Activated effector memory CD4-positive, alpha-beta T cell treated with anti-CD3 and anti-CD28 coated beads, Interleukin-2, amount 50 U/mL, for 16 hours (primary cell): ENCODE measurements around the gene FGFR2.
A peak's percentile ranks its signal among the peaks of the same experiment; 100 is the strongest.

Experiments
- DNase-seq: peaks from one replicate; pipeline ENCODE4 v3.0.0-alpha.2; 2020

Gene FGFR2

DNA sequence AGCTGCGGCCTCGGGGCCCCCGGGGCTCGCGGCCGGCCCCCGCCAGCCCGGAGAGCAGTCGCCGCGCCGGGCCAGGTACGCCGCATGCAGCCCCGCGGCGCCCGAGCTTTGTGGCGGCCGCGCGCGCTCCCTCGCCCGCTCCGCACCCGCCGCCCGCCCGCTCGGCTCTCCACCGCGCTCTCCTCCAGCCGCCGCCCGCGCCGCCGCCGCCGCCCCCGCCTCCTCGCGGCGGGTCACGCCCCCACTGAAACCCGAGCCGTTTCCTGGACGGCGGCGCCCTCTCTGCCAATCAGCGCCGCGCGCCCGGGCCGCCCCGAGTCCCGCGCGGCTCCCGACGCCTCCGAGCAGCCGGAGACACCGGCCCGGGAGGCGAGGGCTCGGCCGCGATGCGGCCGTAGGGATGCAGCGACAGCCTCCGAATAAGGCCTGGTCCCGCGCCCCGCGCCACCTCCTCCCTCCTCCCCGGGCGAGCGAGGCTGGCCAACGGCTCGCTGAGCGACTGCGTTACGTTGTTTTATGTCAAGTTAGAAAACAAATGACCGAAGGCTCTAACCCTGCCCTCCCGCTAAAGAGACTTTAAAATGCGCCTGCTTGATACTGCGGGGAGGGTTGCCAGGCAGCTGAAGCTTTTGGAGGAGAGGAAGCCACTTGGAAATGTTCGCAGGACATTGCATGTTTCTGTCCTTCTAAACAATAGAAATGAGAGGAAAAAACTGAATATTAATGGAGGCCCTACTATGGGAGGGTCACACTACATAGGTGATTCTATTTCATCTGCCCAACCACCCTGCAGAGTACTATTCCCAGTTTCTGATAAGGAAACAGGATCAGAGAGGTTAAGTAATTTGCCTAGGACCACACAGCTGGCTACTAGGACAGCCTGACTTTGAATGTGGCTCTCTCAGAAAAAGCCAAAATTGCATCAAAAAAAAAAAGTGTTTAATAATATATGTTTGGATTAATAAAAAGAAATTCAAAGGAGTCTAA is at the start of gene FGFR2:
Gene FGFR2, minus strand, starts transcription at position 182 of the 987 bp plus-strand sequence. CDS start 4,627 bp downstream, outside the sequence.
- DNase-seq = peak; percentile 72

DNA sequence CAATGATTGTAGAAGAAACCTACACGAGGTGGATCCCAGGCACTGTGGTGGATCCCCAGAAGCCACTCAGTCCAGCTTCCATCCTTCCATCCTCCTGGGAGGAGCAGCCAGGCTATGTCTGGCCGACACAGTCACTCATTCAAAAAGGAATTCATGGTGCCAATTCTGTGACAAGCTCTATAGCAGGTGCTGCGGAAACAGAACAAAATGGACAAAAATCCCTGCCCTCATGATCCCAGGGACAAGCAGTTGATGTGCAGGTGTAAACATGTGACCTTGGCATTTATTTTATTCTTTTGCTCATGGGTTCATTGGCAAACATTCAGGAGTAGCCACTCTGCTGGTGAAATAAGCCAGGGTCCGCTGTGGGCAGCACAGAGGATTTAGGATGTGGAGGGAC is 49.2 kb upstream of the FGFR2 start:
- no peak for DNase-seq

DNA sequence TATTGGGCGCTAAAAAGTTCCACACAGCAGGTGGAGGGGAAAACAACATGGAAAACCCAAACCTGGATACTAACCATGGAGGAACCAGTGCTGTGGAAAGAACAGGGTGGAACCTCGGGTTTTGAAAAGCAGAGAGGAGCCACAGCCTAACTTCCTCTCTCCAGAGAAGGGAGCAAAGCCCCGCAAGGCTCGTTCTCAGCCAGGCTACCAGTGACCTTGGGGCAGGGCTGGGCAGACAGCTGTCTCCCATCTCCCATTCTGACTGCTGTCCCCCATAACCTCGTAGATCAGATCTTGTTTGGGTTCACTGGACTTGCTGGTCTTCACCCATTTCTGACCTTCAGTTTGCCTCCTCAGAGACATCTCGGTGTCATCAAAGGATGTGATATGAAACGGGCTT is 47.5 kb upstream of the FGFR2 start:
- DNase-seq = no peak

DNA sequence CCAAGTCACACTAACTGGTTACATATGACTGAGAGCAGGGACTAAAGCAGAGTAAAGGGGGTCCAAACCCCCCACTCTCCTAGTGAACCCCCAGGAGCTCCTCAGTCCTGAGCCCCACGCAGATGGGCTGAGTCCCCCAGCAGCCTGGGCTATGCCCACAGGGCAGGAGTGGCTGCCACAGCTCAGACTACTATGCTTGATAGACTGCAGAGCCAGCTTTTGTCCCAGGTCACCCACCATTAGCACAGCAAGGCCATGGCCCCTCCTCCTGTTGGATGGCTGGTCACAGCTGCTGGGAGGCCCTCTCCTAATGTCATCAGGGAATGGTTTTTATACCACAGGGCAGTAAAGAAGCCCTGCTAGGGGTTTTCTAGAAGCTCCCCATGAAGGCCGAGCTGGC is 46.3 kb upstream of the FGFR2 start:
- DNase-seq = no peak

DNA sequence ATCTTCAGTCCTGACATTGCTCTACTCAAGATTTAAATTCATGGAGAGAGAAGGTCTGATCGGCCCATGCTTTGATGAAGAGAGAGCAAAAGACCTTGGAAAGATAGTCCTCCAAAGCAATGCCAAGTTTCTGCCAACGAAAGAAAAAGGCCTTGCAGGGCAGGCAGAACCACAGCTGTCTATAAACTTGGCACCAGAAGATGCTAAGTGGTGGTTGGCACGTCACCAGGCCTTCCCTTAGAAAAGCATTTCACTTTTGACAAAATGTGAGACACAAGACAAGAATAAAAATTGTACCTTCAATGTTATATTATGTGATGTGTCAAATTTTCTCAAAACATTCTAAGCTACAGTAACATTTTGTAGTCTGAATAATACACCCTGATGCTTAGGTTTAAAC is 42.0 kb upstream of the FGFR2 start:
- DNase-seq = no peak

DNA sequence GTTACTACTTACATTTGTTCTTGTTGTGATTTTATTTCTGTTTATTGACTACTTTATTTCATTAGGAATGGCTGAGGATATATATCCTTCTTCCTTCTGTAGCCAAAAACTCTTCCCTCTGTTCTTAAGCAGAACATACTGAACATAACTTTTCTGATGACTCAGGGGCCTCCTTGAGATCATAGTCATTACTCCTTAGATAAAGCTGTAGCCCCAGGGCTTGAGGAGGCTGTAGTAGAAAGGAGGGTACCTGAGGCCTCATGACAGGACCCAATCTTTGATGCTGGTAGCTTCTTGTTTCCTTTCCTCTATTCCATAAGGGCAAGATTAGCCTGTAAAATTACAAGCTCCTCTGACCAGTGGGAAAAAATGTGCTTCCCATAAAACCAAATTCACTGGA is 41.2 kb upstream of the FGFR2 start:
- DNase-seq = no peak

DNA sequence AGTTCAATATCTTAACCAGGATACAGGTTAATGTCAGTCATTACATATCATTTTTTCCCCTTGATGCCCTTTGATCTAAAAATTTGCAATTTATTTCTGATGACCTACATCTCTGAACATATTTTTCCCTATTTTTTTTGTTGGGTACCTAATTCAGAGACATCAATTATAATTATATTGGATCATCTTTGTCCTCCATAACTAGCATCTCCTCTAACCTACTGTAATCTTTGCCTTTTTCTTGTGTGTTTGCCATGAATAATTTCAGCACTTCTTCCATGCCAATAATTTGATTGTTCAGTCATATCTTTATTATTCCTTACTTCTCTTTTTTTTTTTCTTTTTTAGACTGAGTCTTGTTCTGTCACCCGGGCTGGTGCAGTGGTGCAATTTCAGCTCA is 39.2 kb upstream of the FGFR2 start:
- DNase-seq = no peak

DNA sequence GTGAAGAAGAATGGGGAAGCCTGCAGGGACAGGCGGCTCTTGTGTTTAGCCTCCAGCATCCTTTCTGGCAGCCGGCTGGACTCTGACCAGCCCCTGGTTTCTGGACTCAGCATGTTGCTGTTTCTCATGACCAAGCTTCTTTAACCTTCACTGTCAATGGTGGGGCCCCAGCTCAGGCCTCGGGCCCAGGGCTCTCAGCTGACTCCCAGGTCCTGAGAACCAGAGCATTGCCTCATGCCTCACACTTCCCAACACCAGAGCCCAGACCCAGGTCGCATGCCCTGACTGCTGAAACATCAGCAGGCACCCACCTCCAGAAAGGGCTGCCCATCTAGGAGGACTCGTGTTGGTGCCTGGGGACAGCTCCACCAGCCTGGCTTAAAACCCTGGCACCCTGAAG is 34.8 kb upstream of the FGFR2 start:
- no peak for DNase-seq

DNA sequence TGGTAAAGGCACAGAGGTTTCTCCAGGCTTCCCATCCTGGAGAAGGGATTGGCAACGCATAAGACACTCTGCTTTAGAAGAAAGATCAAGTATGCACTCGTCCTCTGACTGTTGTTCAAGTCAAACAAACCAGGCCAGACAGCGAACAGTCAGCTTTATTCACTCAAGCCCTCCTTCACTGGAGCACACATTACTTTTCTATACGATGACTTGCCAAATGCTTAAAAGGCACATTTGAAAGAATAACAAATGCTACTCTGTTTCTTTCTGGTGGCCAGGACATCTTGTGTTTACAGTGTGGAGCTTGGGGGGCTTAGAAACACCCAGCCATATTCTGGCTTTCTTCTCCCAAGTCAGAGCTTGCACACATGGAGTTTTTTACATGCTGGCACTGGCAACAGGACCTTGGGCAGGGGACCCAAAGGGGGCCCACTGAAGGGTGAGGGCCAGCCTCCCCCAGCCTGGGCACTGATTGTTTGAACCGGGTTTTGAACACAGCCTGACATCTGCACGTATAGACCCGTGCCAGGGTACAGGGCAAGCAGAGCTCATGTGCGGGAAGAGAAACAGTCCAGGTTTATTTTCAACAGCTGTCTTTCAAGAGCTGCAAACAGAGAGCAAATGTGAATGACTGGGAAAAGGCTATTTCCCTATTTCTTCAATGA is 33.3 kb upstream of the FGFR2 start:
- no peak for DNase-seq

DNA sequence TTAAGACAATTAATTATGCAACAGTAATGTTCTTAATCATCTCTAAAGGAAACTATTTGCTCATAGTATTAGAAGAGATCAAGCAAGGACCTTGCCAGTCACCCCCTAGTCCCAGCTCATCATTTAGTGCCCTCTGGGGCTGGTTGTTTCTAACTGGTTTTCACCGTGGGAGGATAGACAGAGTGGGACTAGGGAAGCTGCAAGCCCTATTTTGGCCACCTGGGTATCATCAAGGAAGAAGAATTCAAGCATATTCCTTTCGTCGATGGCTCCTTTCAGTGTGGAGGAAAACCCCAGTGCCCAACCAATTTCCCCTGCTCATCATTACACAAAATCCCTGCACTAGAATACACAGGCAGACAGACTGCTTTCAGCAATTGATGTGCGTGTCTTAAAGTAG is 30.6 kb upstream of the FGFR2 start:
- no peak for DNase-seq

DNA sequence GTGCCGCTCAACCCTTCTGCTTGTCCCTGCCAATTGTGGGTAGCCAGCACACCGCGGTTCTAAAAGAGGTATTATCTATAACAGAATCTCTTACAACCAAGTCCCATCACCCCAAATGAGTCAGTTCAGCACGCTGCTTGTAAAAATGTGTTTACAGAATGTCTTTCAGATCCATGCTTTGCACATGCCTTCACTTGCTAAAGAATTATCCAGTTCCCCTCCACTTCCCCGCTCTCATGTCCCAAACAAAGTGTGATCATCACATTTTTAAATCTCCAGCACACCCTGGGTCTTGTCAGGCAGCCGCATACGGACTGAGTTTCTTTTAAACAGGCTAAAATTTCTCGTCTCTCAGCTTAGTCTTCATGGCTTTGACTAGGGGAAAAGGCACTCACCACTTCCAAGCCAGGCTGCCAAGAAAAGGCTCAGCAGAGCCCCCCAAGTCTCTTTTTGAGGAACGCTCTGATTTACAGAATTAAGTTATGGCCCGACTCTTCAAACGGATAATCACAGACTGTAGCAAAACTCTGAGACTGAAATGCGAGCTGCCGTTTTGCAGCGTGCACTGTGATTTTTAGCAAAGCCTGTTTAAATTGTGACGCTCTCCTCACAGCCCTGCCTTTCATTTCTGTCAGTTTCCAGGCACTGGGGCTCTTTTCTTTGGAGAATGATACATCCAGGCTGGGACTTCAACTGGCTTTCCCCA is 29.8 kb upstream of the FGFR2 start:
- no peak for DNase-seq

DNA sequence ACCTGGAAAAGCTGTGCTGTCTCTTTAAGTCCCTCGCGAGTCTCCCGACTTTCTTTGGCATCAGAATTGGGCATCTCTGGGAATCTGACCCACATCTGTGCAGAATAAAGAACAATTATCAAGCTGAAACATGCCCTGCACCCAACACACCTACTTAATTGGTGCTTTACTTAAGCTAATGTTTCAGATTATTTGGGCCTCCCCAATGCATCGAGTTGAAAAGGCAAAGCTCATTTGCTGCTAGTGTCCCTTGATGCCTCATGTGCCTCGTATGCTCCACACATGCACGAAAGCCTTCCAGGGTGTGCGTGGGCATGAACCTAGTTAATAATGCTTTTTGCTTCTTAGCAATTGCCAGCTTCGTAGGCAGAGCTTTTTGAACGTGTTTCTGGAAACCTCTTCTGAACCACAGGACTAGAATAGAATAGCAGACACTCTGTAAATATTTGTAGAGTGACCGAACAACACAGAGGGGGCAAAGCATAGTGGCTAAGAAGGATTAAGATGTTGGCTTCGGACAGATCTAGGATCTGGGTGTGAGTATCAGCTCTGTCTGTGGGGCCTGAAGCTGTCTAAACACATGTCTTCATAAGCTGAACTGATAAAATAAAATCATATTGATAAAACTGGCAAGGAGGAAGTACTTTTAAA is 26.7 kb upstream of the FGFR2 start:
- no peak for DNase-seq

DNA sequence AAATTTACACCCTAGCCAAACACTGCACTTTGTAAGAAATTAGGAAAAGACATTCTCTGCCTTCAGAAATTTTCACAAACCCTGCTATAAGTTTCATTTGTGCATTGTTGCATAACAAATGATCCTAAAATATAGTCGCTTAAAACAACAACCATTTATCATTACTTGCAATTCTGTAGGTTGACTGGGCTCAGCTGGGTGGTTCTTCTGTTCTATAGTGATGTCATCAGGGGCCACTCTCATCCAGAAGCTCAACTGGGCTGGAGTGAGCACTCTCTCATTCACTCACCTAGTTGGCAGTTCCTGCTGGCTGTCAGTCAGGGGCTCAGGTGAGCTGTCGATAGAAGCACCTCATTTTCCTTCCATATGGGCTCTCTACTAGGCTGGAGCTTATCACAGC is 20.7 kb upstream of the FGFR2 start:
- DNase-seq = no peak

DNA sequence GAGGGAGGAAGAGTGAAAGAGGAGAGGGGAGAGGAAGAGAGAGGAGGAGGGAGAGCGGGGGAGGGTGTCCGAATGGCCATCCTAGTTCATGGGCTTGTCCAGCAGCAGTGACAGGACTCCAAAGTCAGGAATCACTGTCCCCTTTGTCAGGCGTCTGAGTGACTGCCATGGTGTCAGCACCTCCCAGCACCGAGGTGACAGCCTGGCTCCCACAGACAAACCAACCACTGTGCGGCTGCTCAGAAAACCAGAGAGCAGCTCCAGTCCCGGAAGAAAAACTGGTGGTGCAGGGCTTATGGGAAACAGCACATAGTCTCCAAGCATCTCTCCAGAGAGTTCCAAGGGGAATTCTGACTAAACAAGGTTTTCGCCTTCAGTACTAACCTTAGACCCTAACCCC is 18.9 kb upstream of the FGFR2 start:
- no peak for DNase-seq

DNA sequence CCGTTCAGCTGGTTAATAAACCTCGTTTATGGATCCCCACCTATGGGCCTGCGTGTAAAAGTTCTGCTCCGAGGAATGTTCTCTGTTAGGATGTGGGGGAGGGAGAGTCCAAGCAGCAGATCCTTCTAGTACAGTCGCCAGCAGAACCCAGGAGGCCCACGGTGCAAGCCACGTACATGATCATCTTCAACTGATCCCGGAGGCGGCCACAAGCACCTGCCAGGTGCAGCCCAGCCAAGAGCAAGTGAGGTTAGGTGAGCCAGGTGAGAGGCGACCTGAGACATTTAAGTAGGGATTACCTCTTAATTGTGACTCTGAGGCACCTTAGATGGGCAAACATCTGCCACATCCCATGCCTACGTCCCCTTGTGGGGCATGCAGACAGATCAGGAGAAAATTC is 18.0 kb upstream of the FGFR2 start:
- DNase-seq = no peak

DNA sequence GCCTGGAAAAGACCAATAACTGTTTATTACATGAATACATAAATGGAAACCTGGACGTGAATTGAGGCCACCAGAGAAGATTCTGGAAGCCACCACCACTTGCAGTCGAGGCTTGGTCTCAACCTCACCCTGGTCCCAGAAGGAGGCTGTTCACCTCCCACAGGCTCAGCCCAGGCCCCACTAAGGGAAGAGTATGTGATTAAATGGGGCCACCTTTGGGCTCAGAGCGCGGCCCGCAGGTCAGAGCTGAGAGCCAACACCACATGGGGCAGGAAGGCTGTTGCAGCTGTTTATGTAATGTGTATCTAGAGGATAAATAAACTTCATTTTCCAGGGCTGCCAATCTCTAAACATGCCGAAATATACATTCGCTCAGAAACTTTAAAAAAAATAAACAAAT is 17.6 kb upstream of the FGFR2 start:
- DNase-seq = no peak

DNA sequence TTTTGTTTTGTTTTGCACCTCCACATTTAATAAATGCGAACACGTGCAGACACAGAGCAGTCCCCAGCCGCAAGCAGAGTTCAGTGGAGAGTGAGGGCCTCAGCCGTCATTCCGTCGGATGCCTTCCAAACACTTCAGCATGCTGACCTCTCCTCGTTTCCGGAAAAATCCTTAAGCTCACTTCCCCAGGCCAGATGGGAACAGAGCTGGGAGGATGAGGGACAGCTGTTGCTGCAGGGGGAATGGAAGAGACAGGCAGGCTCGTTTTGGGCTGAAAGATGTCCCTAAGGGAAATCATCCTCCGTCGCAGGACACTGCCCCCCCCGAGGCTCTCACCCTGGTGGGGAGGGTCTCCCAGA is 17.2 kb upstream of the FGFR2 start:
- DNase-seq = no peak

DNA sequence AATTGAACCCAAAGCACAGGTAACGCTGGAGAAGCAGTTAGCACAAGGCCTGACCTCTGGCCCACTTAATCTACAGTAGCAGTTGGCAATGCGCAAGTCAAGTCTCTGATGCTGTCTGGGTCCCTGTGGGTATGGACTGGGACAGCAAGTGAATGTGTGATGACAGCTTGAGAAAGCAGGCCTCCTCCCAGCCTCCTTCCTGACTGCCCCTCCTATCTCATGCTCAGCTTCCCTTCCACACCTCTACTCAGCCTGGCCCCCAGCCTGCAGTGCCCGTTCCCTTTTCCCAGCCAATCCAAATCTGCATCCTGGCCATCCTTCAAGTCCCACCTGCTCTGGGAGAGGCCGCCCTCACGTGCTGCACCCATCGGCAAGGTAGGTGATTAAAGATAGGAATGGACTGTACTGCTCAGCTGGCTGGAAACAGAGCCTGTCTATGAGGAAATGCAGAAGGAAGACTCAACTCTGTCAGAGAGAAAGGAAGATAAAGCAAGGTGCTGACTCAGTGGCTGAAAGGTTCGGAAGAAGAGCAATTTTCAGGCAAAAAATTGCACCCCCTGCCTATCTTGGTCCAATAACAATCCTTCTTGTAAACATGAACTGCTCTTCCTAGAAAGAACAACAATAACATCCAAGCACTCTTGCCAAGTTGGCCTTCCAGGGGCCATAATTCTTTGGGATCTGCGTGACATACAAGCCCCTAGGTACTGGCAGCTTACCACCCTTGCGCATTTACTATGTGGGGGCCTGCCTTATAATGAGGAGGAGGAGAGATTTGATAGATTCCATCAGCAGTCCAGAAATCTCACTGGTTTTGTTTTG is 16.6 kb upstream of the FGFR2 start:
- DNase-seq = no peak

DNA sequence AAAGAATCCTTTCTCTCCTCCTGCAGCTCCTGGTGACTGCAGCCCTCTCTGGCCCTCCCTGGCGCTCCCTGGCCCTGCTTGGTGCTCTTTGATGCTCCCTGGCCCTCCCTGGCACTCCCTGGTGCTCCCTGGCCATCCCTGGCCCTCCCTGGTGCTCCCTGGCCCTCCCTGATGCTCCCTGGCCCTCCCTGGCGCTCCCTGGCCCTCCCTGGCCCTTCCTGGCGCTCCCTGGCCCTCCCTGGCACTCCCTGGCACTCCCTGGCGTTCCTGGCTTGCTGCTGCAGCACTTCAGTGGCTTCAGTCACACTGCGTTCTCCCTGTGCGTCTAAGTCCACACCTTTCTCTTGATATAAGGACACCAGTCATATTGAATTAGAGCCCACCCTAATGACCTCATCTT is 15.2 kb upstream of the FGFR2 start:
- DNase-seq = no peak

DNA sequence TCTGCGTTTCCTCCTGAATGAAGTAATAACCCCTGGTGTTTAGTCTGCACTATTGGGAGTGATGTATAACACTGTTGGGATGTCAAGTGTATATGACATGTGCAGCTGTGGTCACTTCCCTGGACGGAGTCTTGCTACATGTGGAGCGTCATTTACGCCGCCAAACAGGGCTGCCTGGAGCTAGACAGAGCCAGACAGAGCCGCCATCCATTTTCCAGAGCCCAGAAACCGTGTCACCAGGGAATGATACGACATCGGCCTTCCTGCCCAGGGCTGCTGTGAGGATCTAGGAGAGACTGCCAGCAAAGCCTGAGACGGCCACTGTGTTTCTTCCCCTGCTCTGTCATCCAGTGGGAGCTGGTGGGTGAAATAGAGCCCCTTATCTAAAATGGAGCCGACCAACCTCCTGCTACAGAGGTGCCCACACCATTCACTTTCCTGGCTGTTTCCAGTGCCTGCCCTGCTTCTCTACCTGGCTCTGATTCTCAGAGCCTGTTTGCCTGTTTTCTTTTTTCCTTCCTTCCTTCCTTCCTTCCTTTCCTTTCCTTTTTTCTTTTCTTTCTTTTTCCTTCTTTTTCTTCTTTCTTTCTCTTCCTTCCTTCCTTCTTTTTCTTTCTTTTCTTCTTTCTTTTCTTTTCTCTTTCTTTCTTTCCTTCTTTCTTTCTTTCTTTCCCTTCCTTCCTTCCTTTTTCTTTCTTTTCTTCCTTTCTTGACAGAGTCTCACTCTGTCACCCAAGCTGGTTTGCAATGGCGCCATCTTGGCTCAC is 13.3 kb upstream of the FGFR2 start:
- DNase-seq = no peak

DNA sequence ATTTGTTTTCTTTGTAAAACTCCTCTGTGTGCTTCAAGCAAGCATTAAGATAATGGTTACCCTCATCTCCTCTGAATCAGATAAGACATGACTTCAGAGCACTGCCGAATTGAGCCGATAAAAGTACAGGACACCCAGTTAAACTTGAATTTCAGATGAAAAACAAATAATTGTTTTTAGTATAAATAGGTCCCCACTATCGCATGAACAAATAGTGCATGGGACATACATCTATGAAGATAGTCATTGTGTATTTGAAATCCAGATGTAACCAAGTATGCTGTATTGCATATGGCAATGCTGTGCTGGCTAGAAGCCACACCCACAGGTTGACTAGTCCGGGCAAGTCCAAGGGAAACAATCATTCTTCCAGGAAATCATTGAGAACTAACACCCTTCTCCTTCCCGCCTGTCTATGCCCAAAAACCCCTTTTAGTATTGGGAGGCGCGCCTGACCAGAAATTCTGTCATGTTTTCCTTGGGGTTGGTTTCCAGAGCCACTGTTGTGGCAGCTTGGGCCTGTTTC is 12.6 kb upstream of the FGFR2 start:
- no peak for DNase-seq
